OCI-LY7 (cell line): ENCODE data around the gene HSD17B4. TPM values are rescaled to one million over a fixed set of nuclear protein-coding genes. Genes with fewer than 3 reads are reported as not detected.
"Not testable (repeated sequence)": the region's sequence is repeated elsewhere in the genome, so short reads cannot be mapped to it uniquely, and the experiment has no call there.

ENCODE experiments used
- BruUV-seq: library from RNA; stranded (reverse); fragments of 400-500 nt; replicated peaks from 2 replicates; lab custom pipeline; 2021; lab: Mats Ljungman, UMichigan
- CTCF ChIA-PET: fragments of 300-600 bp; sonication (Branson Sonifier 250); formaldehyde crosslinking; loops from one replicate; lab custom pipeline; 2022; ENCODE audit warnings: antibody characterized with exemption; ENCODE audit not compliant: unreplicated experiment; lab: Charles Lee
- POLR2A ChIA-PET: fragments of 300-600 bp; sonication (Branson Sonifier 250); formaldehyde crosslinking; loops from one replicate; lab custom pipeline; 2022; ENCODE audit warnings: antibody characterized with exemption; lab: Charles Lee
- DNase-seq: peaks from one replicate; pipeline ENCODE4 v3.0.0-alpha.2; 2015; ENCODE audit warnings: low spot score
- H2AFZ ChIP-seq: fragments of 200-600 bp; sonication (generic), shearing (Covaris generic); 2 replicates; pipeline ENCODE4 v1.6.1; 2014; ENCODE audit warnings: mild to moderate bottlenecking, antibody characterized with exemption, low read length, moderate library complexity
- H3K27ac ChIP-seq: fragments of 200-600 bp; sonication (generic); 2 replicates; pipeline ENCODE4 v1.5.1; 2014; ENCODE audit warnings: mixed run types, low read depth, mild to moderate bottlenecking, moderate library complexity, low read length, inconsistent platforms; ENCODE audit not compliant: poor library complexity, severe bottlenecking
- H3K36me3 ChIP-seq: fragments of 200-600 bp; sonication (generic); 2 replicates; pipeline ENCODE4 v1.6.1; 2014; ENCODE audit warnings: mild to moderate bottlenecking, antibody characterized with exemption, low read length, moderate library complexity, mixed read lengths; ENCODE audit not compliant: insufficient read depth
- H3K4me1 ChIP-seq: fragments of 200-600 bp; sonication (generic); 2 replicates; pipeline ENCODE4 v1.5.1; 2014; ENCODE audit warnings: mild to moderate bottlenecking, low read length; ENCODE audit not compliant: insufficient read depth, poor library complexity, severe bottlenecking
- H3K4me2 ChIP-seq: fragments of 200-600 bp; sonication (generic); 2 replicates; pipeline ENCODE4 v1.6.1; 2014; ENCODE audit warnings: mild to moderate bottlenecking, low read length
- H3K4me3 ChIP-seq: fragments of 200-600 bp; sonication (generic); 2 replicates; pipeline ENCODE4 v1.5.1; 2014; ENCODE audit warnings: mild to moderate bottlenecking, low read depth, low read length; ENCODE audit not compliant: poor library complexity, severe bottlenecking
- H3K79me2 ChIP-seq: fragments of 200-600 bp; sonication (generic); 2 replicates; pipeline ENCODE4 v1.6.1; 2016; ENCODE audit warnings: low read depth, mild to moderate bottlenecking, low read length, moderate library complexity, mixed read lengths; ENCODE audit not compliant: insufficient read depth
- H3K9me2 ChIP-seq: fragments of 200-600 bp; sonication (generic); 2 replicates; pipeline ENCODE4 v1.6.1; 2016; ENCODE audit warnings: mild to moderate bottlenecking, low read length, mixed read lengths; ENCODE audit not compliant: insufficient read depth
- H3K9me3 ChIP-seq: fragments of 200-600 bp; sonication (generic); 2 replicates; pipeline ENCODE4 v1.6.1; 2014; ENCODE audit warnings: mild to moderate bottlenecking, mixed run types, low read length, mixed read lengths
- H4K20me1 ChIP-seq: fragments of 200-600 bp; sonication (generic); 2 replicates; pipeline ENCODE4 v1.6.1; 2014; ENCODE audit warnings: mild to moderate bottlenecking, antibody characterized with exemption, low read length, moderate library complexity, mixed read lengths; ENCODE audit not compliant: insufficient read depth
- EZH2phosphoT487 ChIP-seq: fragments of 200-600 bp; sonication (generic); IDR thresholded peaks from 2 replicates; pipeline ENCODE4 v1.6.1; 2018; ENCODE audit warnings: low read depth, borderline replicate concordance, mild to moderate bottlenecking, mixed run types, antibody characterized with exemption, low read length, moderate library complexity, mixed read lengths
- intact Hi-C: fragments of 100-400 bp; cut with micrococcal nuclease; formaldehyde crosslinking; loops from one replicate; pipeline ENCODE4 v1.10.0; 2022; ENCODE audit not compliant: unreplicated experiment
- total RNA-seq, 2 experiments: library from RNA; depleted of rRNA in 1 of 2; stranded (reverse); fragments of >200 nt in 1 of 2; shearing (Covaris generic) in 1 of 2; gene quantifications; 2 replicates each; pipeline ENCODE4 v1.2.3, GENCODE V29; 2014 to 2022
- TF ChIP-seq, protein P1 (sequence below): fragments of 200-600 bp; sonication (generic); conservative IDR thresholded peaks from 2 replicates; pipeline ENCODE4 v1.5.1; 2014; ENCODE audit warnings: mild to moderate bottlenecking, antibody characterized with exemption, low read length, moderate library complexity, mixed read lengths

Gene HSD17B4
- total RNA-seq, 2 experiments from 2014 or later, result 55.4 to 145 TPM

DNA sequence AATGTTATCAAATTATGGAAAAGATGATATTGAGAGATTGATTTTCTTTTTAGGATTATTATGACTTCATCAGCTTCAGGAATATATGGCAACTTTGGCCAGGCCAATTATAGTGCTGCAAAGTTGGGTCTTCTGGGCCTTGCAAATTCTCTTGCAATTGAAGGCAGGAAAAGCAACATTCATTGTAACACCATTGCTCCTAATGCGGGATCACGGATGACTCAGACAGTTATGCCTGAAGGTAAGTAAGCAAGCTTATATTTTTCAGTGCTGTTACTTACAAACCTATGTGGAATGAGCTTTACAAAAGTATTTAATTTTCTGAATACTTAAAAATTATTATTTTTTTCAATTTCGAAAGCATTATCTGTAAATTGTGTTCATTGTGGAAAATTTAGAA is 26.5 kb downstream of the HSD17B4 start:
- DNase-seq, result no peak
- BruUV-seq, result no TSS peak
- Histone ChIP-seq H3K27ac (no peak overlapping the region), H3K4me2 (no peak overlapping the region), H3K79me2 (no peaks in the 10 kb centered on the region), H2AFZ (no peak overlapping the region), H3K36me3 (peaks cover 29% of the 10 kb centered on the region), H3K9me3 (no peaks in the 10 kb centered on the region), H3K4me3 (no peak overlapping the region), H3K4me1 (no peaks in the 10 kb centered on the region), H4K20me1 (no peaks in the 10 kb centered on the region), H3K9me2 (no peaks in the 10 kb centered on the region)
- intact Hi-C loops, result no loop called here
- TF ChIP-seq EZH2phosphoT487, result no peak
- TF ChIP-seq, protein P1, sequence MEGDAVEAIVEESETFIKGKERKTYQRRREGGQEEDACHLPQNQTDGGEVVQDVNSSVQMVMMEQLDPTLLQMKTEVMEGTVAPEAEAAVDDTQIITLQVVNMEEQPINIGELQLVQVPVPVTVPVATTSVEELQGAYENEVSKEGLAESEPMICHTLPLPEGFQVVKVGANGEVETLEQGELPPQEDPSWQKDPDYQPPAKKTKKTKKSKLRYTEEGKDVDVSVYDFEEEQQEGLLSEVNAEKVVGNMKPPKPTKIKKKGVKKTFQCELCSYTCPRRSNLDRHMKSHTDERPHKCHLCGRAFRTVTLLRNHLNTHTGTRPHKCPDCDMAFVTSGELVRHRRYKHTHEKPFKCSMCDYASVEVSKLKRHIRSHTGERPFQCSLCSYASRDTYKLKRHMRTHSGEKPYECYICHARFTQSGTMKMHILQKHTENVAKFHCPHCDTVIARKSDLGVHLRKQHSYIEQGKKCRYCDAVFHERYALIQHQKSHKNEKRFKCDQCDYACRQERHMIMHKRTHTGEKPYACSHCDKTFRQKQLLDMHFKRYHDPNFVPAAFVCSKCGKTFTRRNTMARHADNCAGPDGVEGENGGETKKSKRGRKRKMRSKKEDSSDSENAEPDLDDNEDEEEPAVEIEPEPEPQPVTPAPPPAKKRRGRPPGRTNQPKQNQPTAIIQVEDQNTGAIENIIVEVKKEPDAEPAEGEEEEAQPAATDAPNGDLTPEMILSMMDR, result no peak
- CTCF ChIA-PET, result interaction anchor here (0.6 kb wide), 1 partner anchor 9 kb away, joined by 3 read pairs; no protein-coding TSS in a partner anchor
- POLR2A ChIA-PET, result interaction anchor here (0.6 to 0.8 kb wide), 3 partner anchors 58 to 584 kb away, joined by 3 read pairs; no protein-coding TSS in a partner anchor

DNA sequence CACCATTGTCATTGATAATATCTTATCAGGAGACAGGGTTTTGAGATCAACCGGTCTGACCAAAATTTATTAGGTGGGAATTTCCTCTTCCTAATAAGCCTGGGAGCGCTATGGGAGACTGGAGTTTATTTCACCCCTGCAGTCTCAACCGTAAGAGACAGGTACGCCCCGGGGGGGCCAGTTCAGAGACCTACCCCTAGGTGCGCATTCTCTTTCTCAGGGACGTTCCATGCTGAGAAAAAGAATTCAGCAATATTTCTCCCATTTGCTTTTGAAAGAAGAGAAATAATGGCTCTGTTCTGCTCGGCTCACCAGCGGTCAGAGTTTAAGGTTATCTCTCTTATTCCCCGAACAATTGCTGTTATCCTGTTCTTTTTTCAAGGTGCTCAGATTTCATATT is 28.3 kb downstream of the HSD17B4 start:
- BruUV-seq, CTCF ChIA-PET: not testable (repeated sequence)
- H3K36me3 ChIP-seq, result peaks cover 32% of the 10 kb centered on the region

DNA sequence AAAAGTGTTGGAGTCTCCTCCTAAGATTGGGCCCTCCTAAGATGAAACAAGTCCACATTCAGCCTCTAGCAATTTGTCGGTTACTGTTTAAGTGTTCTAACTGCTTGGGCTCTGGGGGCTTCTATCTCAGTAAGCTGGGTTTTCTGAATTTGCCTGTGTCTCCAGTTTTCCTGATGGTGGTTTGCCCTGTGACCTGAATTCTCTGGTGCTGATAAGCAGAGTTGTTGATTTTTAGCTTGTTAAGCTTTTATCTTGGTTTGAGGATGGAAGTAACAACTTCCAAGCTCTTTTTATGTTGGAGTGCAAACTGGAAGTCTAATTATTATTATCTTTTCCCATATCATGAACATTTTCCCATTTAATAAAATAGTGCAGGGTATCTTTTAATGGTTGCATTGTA is 30.9 kb downstream of the HSD17B4 start:
- Histone ChIP-seq H2AFZ (no peak overlapping the region), H3K4me1 (no peaks in the 10 kb centered on the region), H3K4me3 (no peak overlapping the region), H3K79me2 (no peaks in the 10 kb centered on the region), H3K27ac (no peak overlapping the region), H3K9me2 (no peaks in the 10 kb centered on the region), H3K4me2 (no peak overlapping the region), H3K36me3 (peaks cover 30% of the 10 kb centered on the region), H3K9me3 (no peaks in the 10 kb centered on the region), H4K20me1 (no peaks in the 10 kb centered on the region)
- no peak for DNase-seq
- ChIA-PET CTCF (no interaction called here), POLR2A (interaction anchor here (0.6 to 1.5 kb wide), 4 partner anchors 12 to 1925 kb away, joined by 3 to 5 read pairs (median 3); no protein-coding TSS in a partner anchor)
- intact Hi-C loops, result no loop called here
- no peak for TF ChIP-seq EZH2phosphoT487
- TF ChIP-seq, protein P1, result no peak
- no TSS peak for BruUV-seq

More for the DNA sequence above, 28.3 kb downstream of the HSD17B4 start:
- H3K9me3 ChIP-seq, H4K20me1 ChIP-seq, H3K9me2 ChIP-seq, intact Hi-C loops, H2AFZ ChIP-seq, H3K4me3 ChIP-seq, DNase-seq, H3K27ac ChIP-seq, H3K4me1 ChIP-seq, POLR2A ChIA-PET, H3K79me2 ChIP-seq, H3K4me2 ChIP-seq: not testable (repeated sequence)
